Measurements from ENCODE around the gene RNF123. TPM values are rescaled to one million over a fixed set of nuclear protein-coding genes. Genes with fewer than 3 reads are reported as not detected.

Gene RNF123
- total RNA-seq, 2 experiments from 2014 or later = 22.0 to 31.7 TPM

DNA sequence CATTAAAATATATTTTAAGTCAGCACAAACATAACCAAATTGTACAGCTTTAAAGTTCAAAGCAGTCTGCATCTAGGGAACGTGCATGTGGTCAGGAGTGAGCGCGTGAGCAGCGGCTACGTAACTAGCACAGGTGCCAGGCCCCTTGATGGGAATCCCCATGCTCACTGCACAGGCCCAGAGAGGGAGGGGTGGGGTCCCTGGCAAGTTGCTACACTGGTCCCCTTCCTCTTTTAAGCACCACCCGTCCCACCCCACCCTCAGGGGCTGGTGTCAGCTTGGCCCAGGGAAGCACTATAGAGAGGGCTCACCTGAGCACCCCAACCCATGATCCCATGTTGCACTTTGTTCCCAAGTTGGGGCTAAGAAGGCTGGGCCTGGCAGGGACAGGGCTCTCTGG, 35.2 kb downstream of the RNF123 start:
- CTCF ChIA-PET = interaction anchor here (1.3 to 1.4 kb wide), 3 partner anchors 23 to 185 kb away, joined by 5 read pairs; partner anchors contain the start of gene INKA1
- TF ChIP-seq, protein P1, sequence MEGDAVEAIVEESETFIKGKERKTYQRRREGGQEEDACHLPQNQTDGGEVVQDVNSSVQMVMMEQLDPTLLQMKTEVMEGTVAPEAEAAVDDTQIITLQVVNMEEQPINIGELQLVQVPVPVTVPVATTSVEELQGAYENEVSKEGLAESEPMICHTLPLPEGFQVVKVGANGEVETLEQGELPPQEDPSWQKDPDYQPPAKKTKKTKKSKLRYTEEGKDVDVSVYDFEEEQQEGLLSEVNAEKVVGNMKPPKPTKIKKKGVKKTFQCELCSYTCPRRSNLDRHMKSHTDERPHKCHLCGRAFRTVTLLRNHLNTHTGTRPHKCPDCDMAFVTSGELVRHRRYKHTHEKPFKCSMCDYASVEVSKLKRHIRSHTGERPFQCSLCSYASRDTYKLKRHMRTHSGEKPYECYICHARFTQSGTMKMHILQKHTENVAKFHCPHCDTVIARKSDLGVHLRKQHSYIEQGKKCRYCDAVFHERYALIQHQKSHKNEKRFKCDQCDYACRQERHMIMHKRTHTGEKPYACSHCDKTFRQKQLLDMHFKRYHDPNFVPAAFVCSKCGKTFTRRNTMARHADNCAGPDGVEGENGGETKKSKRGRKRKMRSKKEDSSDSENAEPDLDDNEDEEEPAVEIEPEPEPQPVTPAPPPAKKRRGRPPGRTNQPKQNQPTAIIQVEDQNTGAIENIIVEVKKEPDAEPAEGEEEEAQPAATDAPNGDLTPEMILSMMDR (IDR thresholded peaks at IDR 0.05) = no peak
- H3K27ac Mint-ChIP-seq = peak overlapping the region; percentile 97
- ATAC-seq (no peak), DNase-seq (peak; percentile 69)
- POLR2A ChIA-PET = interaction anchor here (1.0 to 7.6 kb wide), 6 partner anchors 8 to 215 kb away, joined by 3 to 40 read pairs (median 4); partner anchors contain the start of genes IP6K1 and RBM6
- peak overlapping the region; percentile 92 for H3K4me3 Mint-ChIP-seq
- H3K27me3 Mint-ChIP-seq = no peaks in the 10 kb centered on the region
- intact Hi-C loops (cut with micrococcal nuclease) = no loop called here
- peaks cover 18% of the 10 kb centered on the region for H3K4me1 Mint-ChIP-seq (ENCODE audit: low read depth)
- no peaks in the 10 kb centered on the region for H3K9me3 Mint-ChIP-seq
- H3K36me3 Mint-ChIP-seq (ENCODE audit: low read depth) = peaks cover 19% of the 10 kb centered on the region

DNA sequence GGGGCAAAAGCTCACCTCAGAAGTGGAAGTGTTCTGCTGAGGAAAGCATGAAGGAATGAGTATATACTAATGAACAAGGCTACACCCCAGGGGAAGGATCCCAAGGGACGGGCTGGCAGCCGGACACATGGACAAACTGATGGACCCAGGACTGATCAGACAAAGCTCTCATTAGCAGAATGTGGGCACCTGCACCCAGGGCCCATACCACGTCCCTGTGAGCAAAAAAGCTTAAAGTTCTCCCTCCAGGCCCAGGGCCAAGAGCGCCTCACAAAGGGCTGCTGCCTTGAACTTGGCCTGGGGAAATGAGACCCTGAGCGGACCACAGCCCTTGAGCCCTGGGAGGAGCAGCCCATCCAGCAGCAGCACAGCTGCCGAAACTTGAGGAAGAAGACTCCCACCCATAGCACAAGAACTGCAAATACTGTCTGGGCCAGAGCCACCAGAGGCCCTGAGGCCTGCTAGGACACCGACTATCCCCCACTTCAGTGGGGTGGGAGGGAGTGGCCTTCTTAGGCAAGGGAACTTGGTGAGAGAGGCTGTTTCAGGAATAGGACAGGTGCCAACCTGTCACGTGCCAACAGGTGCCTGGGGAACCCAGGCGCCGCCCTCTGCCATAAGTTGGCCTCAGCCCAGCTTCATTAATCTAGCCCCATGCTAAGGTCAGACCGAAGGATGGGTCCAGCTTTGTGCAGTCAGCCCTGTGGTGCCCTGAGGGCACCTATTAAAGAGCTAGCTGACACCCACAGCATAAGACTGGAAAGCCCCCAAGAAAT, 36.7 kb downstream of the RNF123 start:
- no peaks in the 10 kb centered on the region for H3K27me3 Mint-ChIP-seq
- no peaks in the 10 kb centered on the region for H3K9me3 Mint-ChIP-seq
- DNase-seq (no peak), ATAC-seq (no peak)
- no peak overlapping the region for H3K4me3 Mint-ChIP-seq
- peaks cover 12% of the 10 kb centered on the region for H3K4me1 Mint-ChIP-seq (ENCODE audit: low read depth)
- peaks cover 19% of the 10 kb centered on the region for H3K36me3 Mint-ChIP-seq (ENCODE audit: low read depth)
- intact Hi-C loops (cut with micrococcal nuclease) = no loop called here
- ChIA-PET CTCF (interaction anchor here (0.7 to 1.5 kb wide), 3 partner anchors 7 to 186 kb away, joined by 3 read pairs; no protein-coding TSS in a partner anchor), POLR2A (interaction anchor here (1.4 to 1.6 kb wide), 2 partner anchors 8 to 19 kb away, joined by 3 to 4 read pairs; no protein-coding TSS in a partner anchor)
- TF ChIP-seq, protein P1 (IDR thresholded peaks at IDR 0.05) = no peak
- no peak overlapping the region for H3K27ac Mint-ChIP-seq

DNA sequence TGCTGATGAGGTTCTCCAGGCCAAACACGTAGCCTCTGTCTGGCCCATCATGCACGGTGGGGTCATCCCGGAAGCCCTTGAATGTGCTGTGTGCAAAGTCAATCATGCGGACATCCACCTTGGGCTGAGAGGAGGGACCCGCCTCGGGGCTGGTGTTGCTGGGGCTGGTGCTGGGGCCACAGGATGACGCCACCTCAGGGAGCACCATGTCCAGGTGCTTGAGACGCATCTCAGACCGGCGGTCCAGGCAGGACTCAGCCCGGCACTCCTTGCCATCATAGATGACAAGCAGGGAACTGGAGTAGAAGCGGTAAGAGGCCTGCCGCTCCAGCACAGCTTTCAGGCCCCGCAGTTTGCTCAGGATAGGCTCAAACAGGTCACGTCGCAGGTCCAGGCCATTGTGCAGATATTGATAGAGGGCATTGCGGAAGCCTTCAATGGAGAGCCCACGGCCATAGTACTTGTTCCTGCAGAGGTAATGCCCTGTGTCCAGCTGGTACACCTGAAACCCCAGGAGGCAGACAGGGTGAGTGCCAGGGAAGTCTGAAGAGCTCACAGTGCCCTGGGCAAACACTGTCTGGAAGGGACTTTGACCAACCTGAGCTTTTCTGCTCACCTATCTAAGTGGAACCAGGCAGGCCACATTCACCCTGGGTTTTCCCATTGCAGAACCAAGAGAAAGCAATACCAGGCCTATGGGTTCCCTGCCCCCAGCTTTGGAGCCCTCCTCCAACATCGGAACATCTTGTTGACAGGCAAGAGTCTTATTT, 38.0 kb downstream of the RNF123 start:
- TF ChIP-seq, protein P1 (IDR thresholded peaks at IDR 0.05) = no peak
- intact Hi-C loops (cut with micrococcal nuclease) = no loop called here
- CTCF ChIA-PET = interaction anchor here (1.5 kb wide), 1 partner anchor 9 kb away, joined by 3 read pairs; no protein-coding TSS in a partner anchor

DNA sequence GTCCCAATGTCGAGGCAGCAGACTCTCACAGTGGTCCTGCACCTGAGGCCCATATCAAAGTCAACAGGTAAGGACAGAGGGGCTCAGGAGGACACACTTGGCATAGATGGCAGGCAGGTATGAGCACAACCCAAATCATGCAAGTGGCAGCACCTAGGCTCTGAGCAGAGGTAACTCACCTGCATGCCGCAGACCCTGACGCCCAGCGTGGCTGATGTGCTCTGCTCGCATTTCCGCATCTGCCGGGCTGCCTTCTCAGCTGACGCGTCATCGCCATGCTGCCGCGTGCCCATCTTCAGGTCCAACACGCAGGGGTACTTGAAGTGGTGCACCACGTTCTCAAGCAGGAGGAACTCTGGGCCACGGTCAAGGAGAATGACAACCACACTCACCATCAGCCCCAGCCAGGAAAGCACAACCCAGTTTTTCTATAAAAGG, 38.6 kb downstream of the RNF123 start:
- DNase-seq (no peak), ATAC-seq (no peak)
- ChIA-PET CTCF (interaction anchor here (1.5 kb wide), 1 partner anchor 9 kb away, joined by 3 read pairs; no protein-coding TSS in a partner anchor), POLR2A (no interaction called here)
- Mint-ChIP-seq H3K36me3 (ENCODE audit: low read depth) (peaks cover 12% of the 10 kb centered on the region), H3K9me3 (no peaks in the 10 kb centered on the region), H3K27ac (no peak overlapping the region), H3K4me1 (ENCODE audit: low read depth) (peaks cover 3% of the 10 kb centered on the region), H3K27me3 (no peaks in the 10 kb centered on the region), H3K4me3 (no peak overlapping the region)
- TF ChIP-seq, protein P1 (IDR thresholded peaks at IDR 0.05) = no peak
- intact Hi-C loops (cut with micrococcal nuclease) = no loop called here

More for the DNA sequence above, 38.0 kb downstream of the RNF123 start:
- Mint-ChIP-seq H3K9me3 (no peaks in the 10 kb centered on the region), H3K36me3 (ENCODE audit: low read depth) (peaks cover 13% of the 10 kb centered on the region), H3K27me3 (no peaks in the 10 kb centered on the region), H3K27ac (no peak overlapping the region), H3K4me1 (ENCODE audit: low read depth) (peaks cover 9% of the 10 kb centered on the region), H3K4me3 (no peak overlapping the region)
- ATAC-seq = no peak
- no peak for DNase-seq
- POLR2A ChIA-PET = interaction anchor here (1.4 to 1.6 kb wide), 2 partner anchors 9 to 17 kb away, joined by 3 to 4 read pairs; no protein-coding TSS in a partner anchor

All from activated CD8-positive, alpha-beta T cell treated with anti-CD3 and anti-CD28 coated beads for 36 hours (primary cell).